Neuronal stem cell (in vitro differentiated cells): Measurements from ENCODE around the gene ASCC1.

Source experiments
- DNase-seq: peaks from one replicate; pipeline ENCODE4 v3.0.0-alpha.2; 2013; ENCODE audit warnings: low spot score
- H2AFZ ChIP-seq: one replicate; pipeline ENCODE4 v1.6.1; 2013; ENCODE audit warnings: mild to moderate bottlenecking, low read length, inconsistent platforms
- H2AK5ac ChIP-seq: 2 replicates; pipeline ENCODE4 v1.6.1; 2013; ENCODE audit warnings: low read depth, mild to moderate bottlenecking, inconsistent platforms, low read length, moderate library complexity, mixed read lengths
- H2BK120ac ChIP-seq: 2 replicates; pipeline ENCODE4 v1.6.1; 2013; ENCODE audit warnings: low read depth, mild to moderate bottlenecking, inconsistent platforms, low read length, moderate library complexity, mixed read lengths
- H2BK12ac ChIP-seq: one replicate; pipeline ENCODE4 v1.6.1; 2013; ENCODE audit warnings: low read length, inconsistent platforms
- H2BK15ac ChIP-seq: 2 replicates; pipeline ENCODE4 v1.6.1; 2013; ENCODE audit warnings: mild to moderate bottlenecking, low read length, inconsistent platforms, mixed read lengths
- H2BK5ac ChIP-seq: one replicate; pipeline ENCODE4 v1.6.1; 2013; ENCODE audit warnings: inconsistent platforms, mild to moderate bottlenecking, low read length, moderate library complexity
- H3K14ac ChIP-seq: one replicate; pipeline ENCODE4 v1.6.1; 2013; ENCODE audit warnings: low read length, inconsistent platforms
- H3K18ac ChIP-seq: 2 replicates; pipeline ENCODE4 v1.6.1; 2013; ENCODE audit warnings: low read length, inconsistent platforms
- H3K23ac ChIP-seq: 2 replicates; pipeline ENCODE4 v1.6.1; 2013; ENCODE audit warnings: low read depth, mild to moderate bottlenecking, mixed read lengths, low read length, inconsistent platforms; ENCODE audit not compliant: poor library complexity
- H3K27ac ChIP-seq: replicated peaks from 3 replicates; pipeline ENCODE4 v1.5.1; 2013; ENCODE audit warnings: low read length, inconsistent platforms
- H3K27me3 ChIP-seq, 3 experiments: 2 replicates each; pipeline ENCODE4 v1.6.1; 2013; ENCODE audit warnings: low read length in 3 of 3, mild to moderate bottlenecking in 2 of 3, inconsistent platforms in 1 of 3, low read depth in 1 of 3, mixed read lengths in 1 of 3, moderate library complexity in 1 of 3; ENCODE audit not compliant: control insufficient read depth in 3 of 3, insufficient read depth in 3 of 3
- H3K36me3 ChIP-seq, 2 donors: replicated peaks in 1 of 2; 2 replicates each; pipeline ENCODE4 v1.6.1; 2013; ENCODE audit warnings: low read length in 2 of 2; ENCODE audit not compliant: control insufficient read depth in 2 of 2, insufficient read depth in 2 of 2
- H3K4ac ChIP-seq: 2 replicates; pipeline ENCODE4 v1.6.1; 2013; ENCODE audit warnings: inconsistent platforms, mild to moderate bottlenecking, low read length, moderate library complexity
- H3K4me1 ChIP-seq, 2 donors: 1 replicate in 1 of 2; 2 replicates in 1 of 2; pipeline ENCODE4 v1.6.1; 2013; ENCODE audit warnings: low read length in 2 of 2, low read depth in 1 of 2; ENCODE audit not compliant: control insufficient read depth in 2 of 2, insufficient read depth in 1 of 2
- H3K4me2 ChIP-seq: one replicate; pipeline ENCODE4 v1.6.1; 2013; ENCODE audit warnings: mild to moderate bottlenecking, low read length, inconsistent platforms; ENCODE audit not compliant: insufficient read depth, poor library complexity, severe bottlenecking
- H3K4me3 ChIP-seq, 2 donors: 2 replicates each; pipeline ENCODE4 v1.5.1; 2013; ENCODE audit warnings: low read length in 2 of 2, mild to moderate bottlenecking in 2 of 2, inconsistent platforms in 1 of 2, moderate library complexity in 1 of 2
- H3K79me1 ChIP-seq: one replicate; pipeline ENCODE4 v1.6.1; 2013; ENCODE audit warnings: low read depth, mild to moderate bottlenecking, inconsistent platforms, low read length, moderate library complexity
- H3K9ac ChIP-seq: one replicate; pipeline ENCODE4 v1.6.1; 2013; ENCODE audit warnings: mild to moderate bottlenecking, low read depth, low read length, inconsistent platforms; ENCODE audit not compliant: poor library complexity
- H3K9me3 ChIP-seq, 2 donors: replicated peaks in 1 of 2; 2 replicates each; pipeline versions ENCODE3 to v1.6.1; 2013; ENCODE audit warnings: low read length in 2 of 2, mild to moderate bottlenecking in 2 of 2, inconsistent platforms in 1 of 2, low read depth in 1 of 2, mixed read lengths in 1 of 2, moderate library complexity in 1 of 2; ENCODE audit not compliant: control insufficient read depth in 2 of 2, insufficient read depth in 1 of 2
- H4K8ac ChIP-seq: one replicate; pipeline ENCODE4 v1.6.1; 2013; ENCODE audit warnings: low read depth, mild to moderate bottlenecking, inconsistent platforms, low read length, moderate library complexity
- H4K91ac ChIP-seq: one replicate; pipeline ENCODE4 v1.6.1; 2013; ENCODE audit warnings: low read length, low read depth, mild to moderate bottlenecking, inconsistent platforms; ENCODE audit not compliant: poor library complexity
- WGBS, 2 donors: extraction: QIAGEN DNeasy Blood & Tissue Kit; methylation state at CpG; one replicate each; pipeline ENCODE4 v1.1.7; 2013; ENCODE audit warnings: missing lambda C conversion rate in 2 of 2, mixed read lengths in 1 of 2; ENCODE audit not compliant: insufficient read length in 2 of 2, insufficient replicate concordance in 1 of 2; ENCODE audit errors: extremely low coverage in 2 of 2; 5-methylcytosine and 5-hydroxymethylcytosine counted together

The ASCC1 gene

DNA sequence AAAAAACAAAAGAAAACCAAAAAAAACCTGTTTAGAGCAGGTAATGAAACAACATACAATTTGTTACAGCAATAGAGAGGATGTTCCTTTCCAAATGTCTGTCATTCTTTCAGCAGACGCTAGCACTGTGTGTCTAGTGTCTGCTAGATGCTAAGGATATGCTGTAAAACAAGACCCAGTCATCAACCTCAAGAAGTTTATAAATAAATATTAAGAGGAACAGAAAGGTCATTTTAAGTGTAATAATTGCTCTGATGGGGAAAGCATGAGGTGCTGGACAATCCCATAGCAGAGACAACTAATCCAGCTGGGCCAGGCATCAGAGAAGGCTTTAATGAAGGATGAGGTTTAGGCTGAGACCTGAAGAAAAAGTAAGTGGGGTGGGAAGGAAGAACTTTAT, 23.3 kb upstream of the ASCC1 start:
- peaks cover 8 to 22% of the 10 kb centered on the region in 2 donors for H3K36me3 ChIP-seq
- no peak overlapping the region for H3K23ac ChIP-seq
- no peak overlapping the region for H2BK15ac ChIP-seq
- no peak overlapping the region for H2AFZ ChIP-seq
- H3K4me1 ChIP-seq, result peaks cover 2% of the 10 kb centered on the region in 2 donors
- no peak overlapping the region for H3K4me2 ChIP-seq
- no peak overlapping the region for H2BK12ac ChIP-seq
- no peak overlapping the region for H4K8ac ChIP-seq
- no peak overlapping the region for H4K91ac ChIP-seq
- H2BK120ac ChIP-seq, result no peak overlapping the region
- no peaks in the 10 kb centered on the region for H3K79me1 ChIP-seq
- H2BK5ac ChIP-seq, result no peak overlapping the region
- no peaks in the 10 kb centered on the region for H3K9me3 ChIP-seq
- no peak overlapping the region for H3K4ac ChIP-seq
- H3K18ac ChIP-seq, result no peak overlapping the region
- no peak overlapping the region for H3K4me3 ChIP-seq
- no peak overlapping the region for H3K27ac ChIP-seq
- no peak for DNase-seq
- no peak overlapping the region for H3K14ac ChIP-seq
- no CpG with 5 or more reads among the region's 1 CpG for WGBS, 2 donors
- H3K27me3 ChIP-seq, result no peaks in the 10 kb centered on the region
- H3K9ac ChIP-seq, result no peak overlapping the region
- H2AK5ac ChIP-seq, result no peak overlapping the region

DNA sequence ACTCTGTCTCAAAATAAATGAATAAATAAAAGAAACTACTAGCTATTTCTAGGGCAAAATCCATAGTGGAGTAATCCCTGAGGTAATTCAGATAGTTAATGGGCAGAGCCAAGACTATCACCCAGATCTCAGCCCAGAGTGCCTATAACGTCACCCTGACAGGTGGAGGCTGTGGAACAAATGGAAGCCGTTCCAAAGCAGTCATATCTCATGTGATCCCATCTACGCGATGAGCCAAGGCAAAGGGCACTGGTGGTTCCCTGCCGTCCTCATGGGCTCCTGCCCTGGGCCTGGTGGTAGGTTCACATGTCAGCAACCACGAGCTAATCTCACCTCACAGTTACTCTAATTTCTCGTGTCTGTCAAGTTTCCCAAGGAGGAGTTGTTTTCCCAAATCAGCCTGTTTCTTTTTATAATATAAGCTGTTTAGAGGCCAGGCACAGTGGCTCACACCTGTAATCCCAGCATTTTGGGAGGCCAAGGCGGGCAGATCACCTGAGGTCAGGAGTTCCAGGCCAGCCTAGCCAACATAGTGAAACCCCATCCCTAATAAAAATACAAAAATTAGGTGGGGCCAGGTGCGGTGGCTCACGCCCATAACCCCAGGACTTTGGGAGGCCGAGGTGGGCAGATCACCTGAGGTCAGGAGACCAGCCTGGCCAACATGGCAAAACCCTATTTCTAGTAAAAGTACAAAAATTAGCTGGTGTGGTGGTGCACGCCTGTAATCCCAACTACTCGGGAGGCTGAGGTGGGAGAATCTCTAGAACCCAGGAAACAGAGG, 22.5 kb upstream of the ASCC1 start:
- Histone ChIP-seq H2BK12ac (no peak overlapping the region), H3K4me2 (no peak overlapping the region), H3K27me3 (no peaks in the 10 kb centered on the region), H3K9me3 (no peaks in the 10 kb centered on the region), H3K36me3 (peaks cover 10 to 30% of the 10 kb centered on the region in 2 donors), H2BK120ac (no peak overlapping the region), H4K8ac (no peak overlapping the region), H3K9ac (no peak overlapping the region), H3K4me1 (peaks cover 2% of the 10 kb centered on the region in 2 donors), H3K18ac (no peak overlapping the region), H2AFZ (no peak overlapping the region), H4K91ac (no peak overlapping the region), H3K79me1 (no peaks in the 10 kb centered on the region), H3K4ac (no peak overlapping the region), H2BK15ac (no peak overlapping the region), H3K14ac (no peak overlapping the region), H3K23ac (no peak overlapping the region), H2BK5ac (no peak overlapping the region), H3K27ac (no peak overlapping the region), H2AK5ac (no peak overlapping the region), H3K4me3 (no peak overlapping the region)
- no peak for DNase-seq
- WGBS, 2 donors, result no CpG with 5 or more reads among the region's 13 CpGs

DNA sequence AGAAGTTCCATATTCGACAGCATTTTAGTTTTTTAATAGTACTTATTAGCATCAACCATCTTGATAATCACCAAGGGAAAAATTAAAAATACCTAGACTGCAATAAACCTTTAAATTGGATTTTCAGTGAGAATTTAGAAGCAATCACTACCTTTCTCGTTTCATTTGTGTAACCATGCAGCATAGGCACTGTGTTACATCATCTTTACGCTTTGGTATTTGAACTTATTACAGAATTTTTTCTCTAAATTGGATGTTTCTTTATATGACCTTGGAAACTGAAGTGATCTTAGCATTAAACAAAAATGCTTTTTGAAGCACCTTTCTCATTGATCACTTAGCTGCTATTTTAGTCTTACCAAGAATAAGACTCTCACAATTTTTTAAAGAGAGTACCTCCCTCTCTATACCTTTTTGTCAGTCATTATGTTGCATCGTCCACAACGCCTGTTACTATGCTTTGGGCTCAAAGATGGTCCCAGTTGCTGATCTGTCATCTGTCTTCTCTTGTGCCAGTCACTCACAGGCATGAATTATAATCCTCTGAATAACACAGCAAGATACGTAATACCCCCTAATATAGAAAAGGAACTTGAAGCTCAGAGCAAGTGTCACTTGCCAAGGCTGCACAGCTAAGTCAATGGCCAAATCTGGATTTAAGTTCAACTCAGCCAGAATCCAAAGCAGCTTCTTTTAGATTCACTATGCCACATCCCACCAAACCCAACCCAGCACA, 19.6 kb upstream of the ASCC1 start:
- Histone ChIP-seq H2AFZ (no peak overlapping the region), H3K4me3 (no peak overlapping the region), H3K4me2 (no peak overlapping the region), H3K9ac (no peak overlapping the region), H4K8ac (no peak overlapping the region), H4K91ac (no peak overlapping the region), H2BK15ac (no peak overlapping the region), H3K4me1 (no peaks in the 10 kb centered on the region), H3K4ac (no peak overlapping the region), H2AK5ac (no peak overlapping the region), H3K23ac (no peak overlapping the region), H3K79me1 (no peaks in the 10 kb centered on the region), H3K27me3 (no peaks in the 10 kb centered on the region), H3K18ac (no peak overlapping the region), H2BK12ac (no peak overlapping the region), H3K14ac (no peak overlapping the region), H3K36me3 (peaks cover 19 to 54% of the 10 kb centered on the region in 2 donors), H2BK5ac (no peak overlapping the region), H3K9me3 (no peaks in the 10 kb centered on the region), H2BK120ac (no peak overlapping the region), H3K27ac (no peak overlapping the region)
- WGBS, 2 donors, result no CpG with 5 or more reads among the region's 6 CpGs
- DNase-seq, result no peak

DNA sequence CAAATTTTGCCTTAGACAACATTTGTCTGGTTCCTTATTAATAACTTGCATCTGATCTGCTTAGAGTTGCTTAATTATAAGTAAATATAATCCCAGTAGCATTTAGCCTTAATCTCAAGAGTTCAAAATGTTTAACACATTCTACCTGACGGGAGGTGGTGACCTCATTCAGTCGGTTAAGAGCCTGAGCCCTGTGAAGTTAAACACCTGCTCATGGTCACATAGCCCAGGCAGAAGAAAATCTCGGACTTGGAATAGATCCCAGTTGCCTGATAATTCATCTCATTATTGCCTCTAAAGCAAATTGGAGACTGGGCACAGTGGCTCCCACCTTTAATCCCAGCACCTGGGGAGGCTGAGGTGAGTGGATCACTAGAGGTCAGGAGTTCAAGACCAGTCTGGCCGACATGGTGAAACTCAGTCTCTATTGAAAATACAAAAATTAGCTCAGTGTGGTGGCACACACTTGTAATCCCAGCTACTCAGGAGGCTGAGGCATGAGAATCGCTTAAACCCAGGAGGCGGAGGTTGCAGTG, 18.6 kb upstream of the ASCC1 start:
- H3K18ac ChIP-seq, result no peak overlapping the region
- H2BK15ac ChIP-seq, result no peak overlapping the region
- no peak overlapping the region for H4K8ac ChIP-seq
- DNase-seq, result no peak
- no peaks in the 10 kb centered on the region for H3K4me1 ChIP-seq
- no peak overlapping the region for H3K4ac ChIP-seq
- H3K4me3 ChIP-seq, result no peak overlapping the region
- H2BK120ac ChIP-seq, result no peak overlapping the region
- H2BK5ac ChIP-seq, result no peak overlapping the region
- no peak overlapping the region for H4K91ac ChIP-seq
- no peaks in the 10 kb centered on the region for H3K27me3 ChIP-seq
- H3K14ac ChIP-seq, result no peak overlapping the region
- H3K9ac ChIP-seq, result no peak overlapping the region
- no peak overlapping the region for H2AK5ac ChIP-seq
- H3K4me2 ChIP-seq, result no peak overlapping the region
- no CpG with 5 or more reads among the region's 6 CpGs for WGBS, 2 donors
- H3K23ac ChIP-seq, result no peak overlapping the region
- H3K27ac ChIP-seq, result no peak overlapping the region
- H3K9me3 ChIP-seq, result no peaks in the 10 kb centered on the region
- H2BK12ac ChIP-seq, result no peak overlapping the region
- H2AFZ ChIP-seq, result no peak overlapping the region
- peaks cover 20 to 65% of the 10 kb centered on the region in 2 donors for H3K36me3 ChIP-seq
- H3K79me1 ChIP-seq, result no peaks in the 10 kb centered on the region
